Panc1 (cell line): ENCODE results near the gene GPR149. TPM values are rescaled to one million over a fixed set of nuclear protein-coding genes. Genes with fewer than 3 reads are reported as not detected.
A peak's percentile ranks its signal among the peaks of the same experiment; 100 is the strongest.

Experiments
- ATAC-seq: fragments of 200-7000 bp; cut with Tn5 transposase; 2 replicates; pipeline ENCODE4 v1.9.1; 2020; ENCODE audit warnings: mild to moderate bottlenecking, moderate library complexity
- BruUV-seq: library from RNA; stranded (reverse); fragments of 400-500 nt; replicated peaks from 2 replicates; lab custom pipeline; 2021; lab: Mats Ljungman, UMichigan
- CTCF ChIA-PET: fragments of 300-600 bp; sonication (Branson Sonifier 250); formaldehyde crosslinking; loops from one replicate; lab custom pipeline; 2022; ENCODE audit warnings: antibody characterized with exemption; lab: Charles Lee
- POLR2A ChIA-PET: fragments of 300-600 bp; sonication (Branson Sonifier 250); formaldehyde crosslinking; loops from one replicate; lab custom pipeline; 2022; ENCODE audit warnings: antibody characterized with exemption; lab: Charles Lee
- DNase-seq: peaks from one replicate; pipeline ENCODE4 v3.0.0-alpha.2; 2010; ENCODE audit warnings: low read depth, low spot score
- H3K27ac ChIP-seq: 2 replicates; pipeline ENCODE4 v1.5.1; 2011; ENCODE audit warnings: mild to moderate bottlenecking, low read length, inconsistent platforms
- H3K27me3 ChIP-seq: fragments of 200-500 bp; sonication (Bioruptor generic); 2 replicates; pipeline ENCODE4 v1.6.0; 2014; ENCODE audit warnings: low read length, inconsistent platforms; ENCODE audit not compliant: control insufficient read depth, insufficient read depth
- H3K36me3 ChIP-seq: fragments of 200-500 bp; sonication (Bioruptor generic); 2 replicates; pipeline ENCODE4 v1.5.1; 2014; ENCODE audit warnings: inconsistent platforms, mild to moderate bottlenecking, low read length, moderate library complexity; ENCODE audit not compliant: control insufficient read depth, insufficient read depth
- H3K4me1 ChIP-seq: 2 replicates; pipeline ENCODE4 v1.5.1; 2011; ENCODE audit warnings: inconsistent platforms, mild to moderate bottlenecking, low read length, moderate library complexity; ENCODE audit not compliant: control insufficient read depth, insufficient read depth
- H3K4me3 ChIP-seq, 2 experiments: 2 replicates each; pipeline ENCODE4 v1.5.1; 2011 to 2012; ENCODE audit warnings: low read depth in 2 of 2, low read length in 2 of 2, mild to moderate bottlenecking in 2 of 2, inconsistent platforms in 1 of 2, moderate library complexity in 1 of 2
- H3K9me3 ChIP-seq: fragments of 200-500 bp; sonication (Bioruptor generic); 2 replicates; pipeline ENCODE4 v1.5.1; 2014; ENCODE audit warnings: low read depth, mild to moderate bottlenecking, inconsistent platforms, low read length, moderate library complexity; ENCODE audit not compliant: control insufficient read depth, insufficient read depth
- CTCF ChIP-seq: fragments of 450-650 bp; IDR thresholded peaks from 2 replicates; pipeline ENCODE4 v1.5.1; 2017; ENCODE audit warnings: mild to moderate bottlenecking
- POLR2AphosphoS5 ChIP-seq: IDR thresholded peaks from 2 replicates; pipeline ENCODE4 v1.6.1; 2012; ENCODE audit warnings: mild to moderate bottlenecking, low read depth, low read length, moderate library complexity
- SIN3A ChIP-seq: IDR thresholded peaks from 2 replicates; pipeline ENCODE4 v1.6.1; 2012; ENCODE audit warnings: low read depth, mild to moderate bottlenecking, low read length, moderate library complexity, borderline replicate concordance; ENCODE audit not compliant: insufficient read depth
- TCF7L2 ChIP-seq: IDR thresholded peaks from 2 replicates; pipeline ENCODE4 v1.6.1; 2011; ENCODE audit warnings: mild to moderate bottlenecking, low read depth, low read length, inconsistent platforms
- in situ Hi-C: cut with HindIII; loops from 2 replicates; pipeline ENCODE4 v1.10.0; 2016; ENCODE audit warnings: low sequenced_read_pairs, low pct_unique_long_range_greater_than_20kb
- intact Hi-C: fragments of 100-400 bp; cut with micrococcal nuclease; formaldehyde crosslinking; loops from one replicate; pipeline ENCODE4 v1.10.0; 2022; ENCODE audit not compliant: unreplicated experiment
- total RNA-seq: library from RNA; stranded (reverse); gene quantifications from one replicate; pipeline ENCODE4 v1.2.1, GENCODE V29; 2021; ENCODE audit not compliant: unreplicated experiment
- TF ChIP-seq, protein P1 (sequence below), 2 experiments: IDR thresholded peaks; 2 replicates each; pipeline ENCODE4 v1.6.1; 2011 to 2012; ENCODE audit warnings: low read depth in 2 of 2, control low read depth in 1 of 2, low read length in 1 of 2, mild to moderate bottlenecking in 1 of 2, moderate library complexity in 1 of 2; ENCODE audit not compliant: insufficient read depth in 1 of 2

Gene GPR149
- total RNA-seq, 1 experiment from 2014 or later = not detected

GRCh38 chr3:154428286-154429206 lies 1.4 kb downstream of the GPR149 start:
- CTCF ChIA-PET = no interaction called here
- H3K4me1 ChIP-seq = peaks cover 17% of the 10 kb centered on the region; the same call in 1 of the 2 replicates
- intact Hi-C loops = no loop called here
- in situ Hi-C loops = no loop called here
- TF ChIP-seq TCF7L2 (peak; percentile 64; the same call in 1 of the 2 replicates), CTCF (0 out of 2 replicates have a peak, but pooled peaks have one; percentile 10), SIN3A (no peak)
- POLR2A ChIA-PET = no interaction called here
- H3K27me3 ChIP-seq = peaks cover 38% of the 10 kb centered on the region
- no peaks in the 10 kb centered on the region for H3K9me3 ChIP-seq
- no TSS peak for BruUV-seq
- no peaks in the 10 kb centered on the region for H3K36me3 ChIP-seq
- peak; percentile 87 for ATAC-seq
- peak overlapping the region; percentile 21 to 46 for H3K4me3 ChIP-seq
- H3K27ac ChIP-seq = no peak overlapping the region
- no peak for DNase-seq

DNA sequence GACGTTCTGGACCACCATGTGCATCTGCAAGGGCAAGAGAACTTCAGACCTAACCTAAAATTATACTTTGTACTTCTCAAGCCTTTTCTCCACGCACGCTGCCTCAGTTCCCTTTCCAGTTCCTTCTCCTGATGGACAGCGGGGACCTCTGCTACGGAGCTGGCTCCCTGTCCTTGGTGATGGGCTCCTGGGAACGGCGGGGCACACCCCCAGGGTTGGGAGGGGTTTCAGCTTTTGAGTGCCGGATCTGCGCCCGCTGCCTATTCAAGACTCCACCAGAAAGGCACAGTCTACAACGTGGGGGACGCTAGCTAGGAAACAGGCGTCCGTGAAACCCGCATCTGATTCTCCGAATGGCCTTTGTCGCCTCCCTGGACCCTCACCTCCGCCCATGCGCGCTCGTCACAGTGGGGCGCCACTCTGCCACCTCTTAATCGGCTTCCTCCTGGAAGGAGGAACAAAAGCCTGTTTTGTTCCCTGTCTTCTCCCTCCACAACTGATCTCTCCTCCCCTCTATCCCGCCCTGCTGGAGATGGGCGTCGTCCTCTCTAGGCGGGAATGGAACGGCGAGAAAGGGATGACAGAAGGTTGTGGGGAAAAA lies 2.2 kb downstream of the GPR149 start:
- Histone ChIP-seq H3K27me3 (peaks cover 38% of the 10 kb centered on the region), H3K4me3 (peak overlapping the region in 1 of 2 experiments; percentile 46; a peak in 2 of 4 replicates), H3K27ac (no peak overlapping the region), H3K4me1 (peaks cover 17% of the 10 kb centered on the region; the same call in 1 of the 2 replicates), H3K36me3 (no peaks in the 10 kb centered on the region), H3K9me3 (no peaks in the 10 kb centered on the region)
- DNase-seq (no peak), ATAC-seq (peak; percentile 43; the same call in 1 of the 2 replicates)
- TF ChIP-seq POLR2AphosphoS5 (no peak), CTCF (no peak), TCF7L2 (no peak), SIN3A (no peak)
- TF ChIP-seq, protein P1, sequence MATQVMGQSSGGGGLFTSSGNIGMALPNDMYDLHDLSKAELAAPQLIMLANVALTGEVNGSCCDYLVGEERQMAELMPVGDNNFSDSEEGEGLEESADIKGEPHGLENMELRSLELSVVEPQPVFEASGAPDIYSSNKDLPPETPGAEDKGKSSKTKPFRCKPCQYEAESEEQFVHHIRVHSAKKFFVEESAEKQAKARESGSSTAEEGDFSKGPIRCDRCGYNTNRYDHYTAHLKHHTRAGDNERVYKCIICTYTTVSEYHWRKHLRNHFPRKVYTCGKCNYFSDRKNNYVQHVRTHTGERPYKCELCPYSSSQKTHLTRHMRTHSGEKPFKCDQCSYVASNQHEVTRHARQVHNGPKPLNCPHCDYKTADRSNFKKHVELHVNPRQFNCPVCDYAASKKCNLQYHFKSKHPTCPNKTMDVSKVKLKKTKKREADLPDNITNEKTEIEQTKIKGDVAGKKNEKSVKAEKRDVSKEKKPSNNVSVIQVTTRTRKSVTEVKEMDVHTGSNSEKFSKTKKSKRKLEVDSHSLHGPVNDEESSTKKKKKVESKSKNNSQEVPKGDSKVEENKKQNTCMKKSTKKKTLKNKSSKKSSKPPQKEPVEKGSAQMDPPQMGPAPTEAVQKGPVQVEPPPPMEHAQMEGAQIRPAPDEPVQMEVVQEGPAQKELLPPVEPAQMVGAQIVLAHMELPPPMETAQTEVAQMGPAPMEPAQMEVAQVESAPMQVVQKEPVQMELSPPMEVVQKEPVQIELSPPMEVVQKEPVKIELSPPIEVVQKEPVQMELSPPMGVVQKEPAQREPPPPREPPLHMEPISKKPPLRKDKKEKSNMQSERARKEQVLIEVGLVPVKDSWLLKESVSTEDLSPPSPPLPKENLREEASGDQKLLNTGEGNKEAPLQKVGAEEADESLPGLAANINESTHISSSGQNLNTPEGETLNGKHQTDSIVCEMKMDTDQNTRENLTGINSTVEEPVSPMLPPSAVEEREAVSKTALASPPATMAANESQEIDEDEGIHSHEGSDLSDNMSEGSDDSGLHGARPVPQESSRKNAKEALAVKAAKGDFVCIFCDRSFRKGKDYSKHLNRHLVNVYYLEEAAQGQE (IDR thresholded peaks at IDR 0.05; ENCODE audit: insufficient read depth in 1 of 2, low read depth in 2 of 2, low read length in 1 of 2) = no peak
- intact Hi-C loops (no loop called here), in situ Hi-C loops (no loop called here)
- ChIA-PET CTCF (no interaction called here), POLR2A (no interaction called here)
- BruUV-seq = no TSS peak
